Common myeloid progenitor, CD34-positive (primary cell): ENCODE measurements around the gene CEP128.

Experiments used
- CTCF ChIA-PET: fragments of 350-600 bp; sonication (Branson Sonifier 250); formaldehyde crosslinking; loops from one replicate; lab custom pipeline; 2021; ENCODE audit warnings: antibody characterized with exemption; lab: Charles Lee
- POLR2A ChIA-PET: fragments of 350-600 bp; sonication (Branson Sonifier 250); formaldehyde crosslinking; loops from one replicate; lab custom pipeline; 2021; ENCODE audit warnings: antibody characterized with exemption; lab: Charles Lee
- DNase-seq, 3 donors: peaks; one replicate each; pipeline versions ENCODE4 v3.0.0 to v3.0.0-alpha.2; 2013
- H3K27ac ChIP-seq, 2 experiments: 1 replicate in 1 of 2; 2 replicates in 1 of 2; pipeline ENCODE4 v1.7.0; 2013; ENCODE audit warnings: inconsistent platforms in 2 of 2, low read length in 2 of 2, mild to moderate bottlenecking in 2 of 2, low read depth in 1 of 2, moderate library complexity in 1 of 2; ENCODE audit not compliant: severe bottlenecking in 2 of 2, insufficient read depth in 1 of 2, poor library complexity in 1 of 2
- H3K27me3 ChIP-seq, 5 experiments: replicated peaks in 2 of 5; 1 replicate in 3 of 5; 2 replicates in 2 of 5; pipeline versions ENCODE4 v1.6.1 to v1.7.0; 2013; ENCODE audit warnings: low read length in 4 of 5, mild to moderate bottlenecking in 2 of 5, moderate library complexity in 2 of 5, inconsistent platforms in 1 of 5; ENCODE audit not compliant: insufficient read depth in 5 of 5, control insufficient read depth in 4 of 5
- H3K36me3 ChIP-seq, 4 experiments: 1 replicate in 2 of 4; 2 replicates in 2 of 4; pipeline versions ENCODE4 v1.6.1 to v1.7.0; 2013; ENCODE audit warnings: low read length in 3 of 4, control low read depth in 1 of 4, mild to moderate bottlenecking in 1 of 4; ENCODE audit not compliant: control insufficient read depth in 4 of 4, insufficient read depth in 4 of 4
- H3K4me1 ChIP-seq, 4 experiments: 1 replicate in 3 of 4; 2 replicates in 1 of 4; pipeline versions ENCODE4 v1.6.1 to v1.7.1; 2013; ENCODE audit warnings: low read length in 3 of 4, mild to moderate bottlenecking in 3 of 4, control low read depth in 1 of 4, inconsistent platforms in 1 of 4, moderate library complexity in 1 of 4; ENCODE audit not compliant: control insufficient read depth in 4 of 4, insufficient read depth in 4 of 4; ENCODE audit errors: control extremely low read depth in 1 of 4
- H3K4me3 ChIP-seq, 7 experiments: 1 replicate in 4 of 7; 2 replicates in 3 of 7; pipeline versions ENCODE4 v1.5.1 to v1.7.0; 2013; ENCODE audit warnings: mild to moderate bottlenecking in 7 of 7, low read length in 6 of 7, moderate library complexity in 6 of 7, inconsistent platforms in 2 of 7, low read depth in 2 of 7, control low read depth in 1 of 7; ENCODE audit not compliant: insufficient read depth in 4 of 7, control insufficient read depth in 1 of 7; ENCODE audit errors: extremely low read depth in 1 of 7
- H3K9me3 ChIP-seq, 5 experiments: 1 replicate in 4 of 5; 2 replicates in 1 of 5; pipeline versions ENCODE4 v1.6.1 to v1.7.1; 2013; ENCODE audit warnings: low read length in 4 of 5, mild to moderate bottlenecking in 2 of 5, inconsistent platforms in 1 of 5, low read depth in 1 of 5, moderate library complexity in 1 of 5; ENCODE audit not compliant: control insufficient read depth in 4 of 5, insufficient read depth in 2 of 5; ENCODE audit errors: control extremely low read depth in 1 of 5
- WGBS: methylation state at CpG from one replicate; pipeline ENCODE4 v1.1.5; 2013; ENCODE audit not compliant: insufficient coverage; 5-methylcytosine and 5-hydroxymethylcytosine counted together

CEP128 gene

DNA sequence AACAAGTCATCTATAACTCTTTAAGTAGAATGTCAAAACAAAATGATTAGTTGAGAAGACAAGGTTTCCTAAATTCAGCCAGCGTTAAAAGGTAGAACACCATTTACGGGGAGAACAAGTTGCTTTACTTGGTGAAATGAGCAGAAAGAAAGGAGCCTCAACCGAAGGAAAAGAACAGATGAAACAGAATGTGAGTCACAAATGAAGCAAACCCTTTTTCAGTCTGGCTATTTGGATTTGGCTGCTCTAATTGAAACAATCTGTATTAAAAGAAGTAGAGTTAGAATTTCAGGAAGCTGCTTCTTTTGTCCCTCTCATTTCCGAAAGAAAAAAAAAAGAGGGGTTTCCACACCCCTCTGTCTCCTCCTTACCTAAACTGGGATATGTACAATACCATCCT, 34.6 kb downstream of the CEP128 start:
- no peaks in the 10 kb centered on the region for H3K4me1 ChIP-seq
- peaks cover 0 to 3% (median 0%) of the 10 kb centered on the region in 5 experiments for H3K9me3 ChIP-seq
- H3K27ac ChIP-seq: no peak overlapping the region
- peaks cover 4 to 23% (median 7%) of the 10 kb centered on the region in 4 experiments for H3K36me3 ChIP-seq
- ChIA-PET CTCF (interaction anchor here (1.3 kb wide), 1 partner anchor 14 kb away, joined by 3 read pairs; no protein-coding TSS in a partner anchor), POLR2A (no interaction called here)
- no peak overlapping the region for H3K4me3 ChIP-seq
- H3K27me3 ChIP-seq: no peaks in the 10 kb centered on the region
- no peak for DNase-seq
- WGBS: 95% methylated on average over 4 of the region's 4 CpGs

DNA sequence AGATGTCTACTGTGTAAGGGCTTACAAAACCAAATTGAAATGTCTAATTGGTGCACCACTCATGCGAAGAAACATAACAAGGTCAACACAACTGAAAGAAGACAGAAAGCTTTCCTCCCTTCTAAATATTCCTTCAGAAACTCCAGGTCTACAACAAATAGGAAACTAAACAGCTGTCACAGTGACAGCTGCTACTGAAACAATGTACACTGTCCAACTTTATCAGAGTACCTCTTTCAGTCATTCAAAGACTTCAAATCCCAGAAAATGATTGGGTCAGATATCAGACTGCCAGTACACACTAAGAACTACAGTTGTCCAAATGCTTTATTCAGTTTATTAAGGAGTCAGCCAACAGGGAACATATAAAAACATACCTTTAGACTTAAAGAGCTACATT, 35.2 kb downstream of the CEP128 start:
- ChIA-PET POLR2A (no interaction called here), CTCF (interaction anchor here (1.3 kb wide), 1 partner anchor 15 kb away, joined by 3 read pairs; no protein-coding TSS in a partner anchor)
- WGBS: 50% methylated on average over 1 of the region's 1 CpG
- DNase-seq: no peak
- Histone ChIP-seq H3K27ac (no peak overlapping the region), H3K36me3 (peaks cover 4 to 23% (median 7%) of the 10 kb centered on the region in 4 experiments), H3K4me1 (no peaks in the 10 kb centered on the region), H3K27me3 (no peaks in the 10 kb centered on the region), H3K4me3 (no peak overlapping the region), H3K9me3 (peaks cover 0 to 3% (median 0%) of the 10 kb centered on the region in 5 experiments)

DNA sequence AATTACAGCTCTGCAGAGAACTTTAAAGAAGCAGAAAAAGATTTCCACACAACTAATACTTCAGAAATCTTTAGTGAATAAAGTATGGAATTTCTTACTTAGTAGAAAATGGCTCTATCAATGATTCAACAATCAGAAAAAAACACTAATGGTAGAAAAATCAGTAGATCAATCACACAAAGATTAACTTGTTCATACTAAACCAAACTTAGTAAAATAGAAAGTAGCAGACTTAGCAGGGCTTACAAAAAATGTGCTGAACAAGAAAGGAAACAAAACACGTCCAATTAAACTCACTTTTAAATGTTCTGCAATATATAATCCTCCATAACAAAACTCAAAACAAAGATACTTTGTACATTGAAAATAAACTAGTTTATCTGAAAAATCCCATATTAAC, 38.9 kb downstream of the CEP128 start:
- POLR2A ChIA-PET: no interaction called here
- H3K4me3 ChIP-seq: no peak overlapping the region

DNA sequence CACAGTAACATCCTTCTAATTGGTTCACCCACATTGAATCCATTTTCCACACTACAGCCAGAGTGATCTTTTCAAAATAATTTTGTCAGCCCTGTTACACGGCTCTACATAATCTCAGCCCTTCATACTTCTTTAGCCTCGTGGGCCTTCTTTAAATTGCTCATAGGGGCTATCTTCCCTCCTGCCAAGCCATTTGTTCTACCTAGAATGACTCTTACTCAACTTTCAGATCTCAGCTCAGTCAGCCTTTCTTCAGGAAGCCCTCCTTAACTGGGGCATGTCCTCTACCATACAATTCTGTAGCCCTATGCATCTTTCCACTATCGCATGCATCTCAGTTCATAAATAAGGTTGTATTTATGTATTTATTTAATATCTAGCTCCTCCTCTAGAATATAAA, 39.7 kb downstream of the CEP128 start:
- Histone ChIP-seq H3K4me1 (no peaks in the 10 kb centered on the region), H3K9me3 (peaks cover 0 to 3% (median 0%) of the 10 kb centered on the region in 5 experiments), H3K27ac (no peak overlapping the region), H3K36me3 (peaks cover 0 to 21% (median 10%) of the 10 kb centered on the region in 4 experiments), H3K27me3 (no peaks in the 10 kb centered on the region), H3K4me3 (no peak overlapping the region)
- CTCF ChIA-PET: no interaction called here
- POLR2A ChIA-PET: no interaction called here
- no peak for DNase-seq
- WGBS: 97% methylated on average over 2 of the region's 3 CpGs

More for the DNA sequence above, 38.9 kb downstream of the CEP128 start:
- no CpG with 5 or more reads among the region's 1 CpG for WGBS
- CTCF ChIA-PET: no interaction called here
- no peaks in the 10 kb centered on the region for H3K4me1 ChIP-seq
- H3K36me3 ChIP-seq: peaks cover 4 to 24% (median 9%) of the 10 kb centered on the region in 4 experiments
- no peak overlapping the region for H3K27ac ChIP-seq
- H3K9me3 ChIP-seq: peaks cover 0 to 3% (median 0%) of the 10 kb centered on the region in 5 experiments
- no peak for DNase-seq
- no peaks in the 10 kb centered on the region for H3K27me3 ChIP-seq

DNA sequence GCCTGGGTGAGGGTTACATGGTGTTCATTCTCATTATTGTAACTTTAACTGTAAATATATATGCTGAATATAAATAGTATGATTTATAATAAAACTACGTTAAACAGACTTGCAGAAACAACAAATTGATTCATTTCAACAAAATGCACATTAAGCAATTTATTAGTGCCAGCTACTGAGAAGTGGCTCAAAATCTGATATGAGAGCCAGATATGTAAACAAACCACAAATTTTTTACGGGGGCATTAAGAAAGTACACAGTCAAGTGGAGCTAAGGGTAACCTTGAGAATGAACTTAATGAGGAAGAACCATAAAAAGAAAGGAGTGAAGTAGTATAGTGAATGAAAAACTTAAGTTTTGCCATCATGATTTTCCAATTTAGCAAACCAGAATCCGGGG, 40.3 kb downstream of the CEP128 start:
- no peaks in the 10 kb centered on the region for H3K4me1 ChIP-seq
- ChIA-PET POLR2A (no interaction called here), CTCF (no interaction called here)
- peaks cover 0 to 3% (median 0%) of the 10 kb centered on the region in 5 experiments for H3K9me3 ChIP-seq
- no peak overlapping the region for H3K27ac ChIP-seq
- peaks cover 0 to 17% (median 7%) of the 10 kb centered on the region in 4 experiments for H3K36me3 ChIP-seq
- H3K4me3 ChIP-seq: no peak overlapping the region
- 100% methylated on average over 1 of the region's 3 CpGs for WGBS
- no peaks in the 10 kb centered on the region for H3K27me3 ChIP-seq
- no peak for DNase-seq

DNA sequence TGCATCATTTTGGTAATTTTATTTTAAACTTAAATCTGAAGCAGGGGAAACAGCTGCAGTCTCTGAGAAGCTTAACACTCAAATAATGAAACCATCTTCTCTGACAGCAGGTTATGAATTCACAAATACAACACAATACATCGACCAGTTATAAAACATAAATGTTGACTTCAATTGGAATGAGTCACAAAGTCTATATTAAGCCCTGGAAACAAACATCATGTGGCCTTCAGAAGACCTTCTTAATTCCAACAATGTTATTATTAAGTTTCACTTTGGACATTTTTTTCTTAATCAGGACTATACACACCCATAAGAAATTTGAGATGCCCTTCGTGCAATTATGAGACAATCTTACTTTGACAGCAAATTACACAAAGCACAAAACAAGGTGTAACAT, 68.9 kb downstream of the CEP128 start:
- DNase-seq: no peak
- peaks cover 0 to 15% (median 0%) of the 10 kb centered on the region in 5 experiments for H3K9me3 ChIP-seq
- no peaks in the 10 kb centered on the region for H3K4me1 ChIP-seq
- H3K36me3 ChIP-seq: peaks cover 0 to 4% (median 2%) of the 10 kb centered on the region in 4 experiments
- no peak overlapping the region for H3K4me3 ChIP-seq
- ChIA-PET POLR2A (no interaction called here), CTCF (no interaction called here)
- WGBS: no CpG with 5 or more reads among the region's 2 CpGs
- H3K27ac ChIP-seq: no peak overlapping the region
- H3K27me3 ChIP-seq: no peaks in the 10 kb centered on the region

DNA sequence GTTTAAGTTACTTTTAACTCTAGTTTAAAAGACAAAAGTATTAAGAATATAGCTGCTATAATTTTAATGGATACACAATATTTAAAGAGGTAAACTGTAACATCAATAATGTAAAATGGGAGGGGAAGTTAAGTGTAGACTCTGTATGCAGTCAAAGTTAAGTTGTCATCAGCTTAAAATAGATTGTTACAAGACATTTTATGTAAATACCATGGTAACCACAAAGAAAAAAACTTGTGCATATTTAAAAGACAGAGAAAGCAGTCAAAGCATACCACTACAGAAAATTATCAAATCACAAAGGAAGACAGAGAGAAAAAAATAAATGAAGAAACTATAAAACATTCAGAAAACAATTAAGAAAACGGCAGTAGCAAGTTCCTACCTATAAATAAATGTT, 73.3 kb downstream of the CEP128 start:
- H3K4me3 ChIP-seq: no peak overlapping the region
- H3K4me1 ChIP-seq: no peaks in the 10 kb centered on the region
- ChIA-PET CTCF (interaction anchor here (0.8 to 1.1 kb wide), 2 partner anchors 9 to 11 kb away, joined by 3 read pairs; no protein-coding TSS in a partner anchor), POLR2A (no interaction called here)
- peaks cover 0 to 25% (median 0%) of the 10 kb centered on the region in 5 experiments for H3K9me3 ChIP-seq
- DNase-seq: no peak
- no peak overlapping the region for H3K27ac ChIP-seq
- no CpG with 5 or more reads among the region's 1 CpG for WGBS
- H3K27me3 ChIP-seq: no peaks in the 10 kb centered on the region
- peaks cover 0 to 2% (median under 1%) of the 10 kb centered on the region in 4 experiments for H3K36me3 ChIP-seq
